HEK293 (cell line): ENCODE data around the gene CEP76.

Source experiments
- IKZF3 ChIP-seq: fragments of 450-650 bp; IDR thresholded peaks from 2 replicates; pipeline ENCODE4 v1.5.0; 2018; ENCODE audit warnings: missing biosample characterization, mild to moderate bottlenecking, missing genetic modification characterization, moderate library complexity
- SP7 ChIP-seq: fragments of 450-650 bp; formaldehyde crosslinking; IDR thresholded peaks from 2 replicates; pipeline ENCODE4 v1.5.1; 2016; ENCODE audit warnings: missing biosample characterization, missing genetic modification characterization
- ZBTB21 ChIP-seq: fragments of 450-650 bp; formaldehyde crosslinking; IDR thresholded peaks from 2 replicates; pipeline ENCODE4 v1.5.1; 2017; ENCODE audit warnings: missing biosample characterization, missing genetic modification characterization
- ZFP37 ChIP-seq: fragments of 450-650 bp; formaldehyde crosslinking; IDR thresholded peaks from 2 replicates; pipeline ENCODE4 v1.5.1; 2016; ENCODE audit warnings: missing biosample characterization, missing genetic modification characterization
- ZFP69B ChIP-seq: fragments of 450-650 bp; formaldehyde crosslinking; IDR thresholded peaks from 2 replicates; pipeline ENCODE4 v1.5.1; 2016; ENCODE audit warnings: missing biosample characterization, missing genetic modification characterization
- ZNF121 ChIP-seq: fragments of 450-650 bp; formaldehyde crosslinking; IDR thresholded peaks from 2 replicates; pipeline ENCODE4 v1.5.1; 2016; ENCODE audit warnings: missing biosample characterization, missing genetic modification characterization
- ZNF169 ChIP-seq: fragments of 450-650 bp; formaldehyde crosslinking; IDR thresholded peaks from 2 replicates; pipeline ENCODE4 v1.5.1; 2016; ENCODE audit warnings: missing biosample characterization, missing genetic modification characterization
- ZNF274 ChIP-seq, 2 experiments: fragments of 200-500 bp in 1 of 2; fragments of 450-650 bp in 1 of 2; sonication (Bioruptor generic) in 1 of 2; formaldehyde crosslinking in 1 of 2; IDR thresholded peaks; 2 replicates each; pipeline versions ENCODE4 v1.5.1 to v1.6.1; 2014 to 2016; ENCODE audit warnings: borderline replicate concordance in 1 of 2, inconsistent platforms in 1 of 2, low read length in 1 of 2, missing biosample characterization in 1 of 2, missing genetic modification characterization in 1 of 2
- ZNF433 ChIP-seq: fragments of 450-650 bp; formaldehyde crosslinking; IDR thresholded peaks from 2 replicates; pipeline ENCODE4 v1.5.1; 2016; ENCODE audit warnings: missing biosample characterization, missing genetic modification characterization, low read depth
- ZNF510 ChIP-seq: fragments of 450-650 bp; formaldehyde crosslinking; IDR thresholded peaks from 2 replicates; pipeline ENCODE4 v1.5.1; 2018; ENCODE audit warnings: mild to moderate bottlenecking, missing genetic modification characterization, missing biosample characterization; ENCODE audit not compliant: insufficient replicate concordance
- ZNF521 ChIP-seq: fragments of 450-650 bp; formaldehyde crosslinking; IDR thresholded peaks from 2 replicates; pipeline ENCODE4 v1.5.1; 2017; ENCODE audit warnings: missing biosample characterization, mild to moderate bottlenecking, missing genetic modification characterization
- ZNF610 ChIP-seq: fragments of 450-650 bp; formaldehyde crosslinking; IDR thresholded peaks from 2 replicates; pipeline ENCODE4 v1.5.1; 2016; ENCODE audit warnings: missing biosample characterization, missing genetic modification characterization, borderline replicate concordance
- ZNF621 ChIP-seq: fragments of 450-650 bp; formaldehyde crosslinking; IDR thresholded peaks from 2 replicates; pipeline ENCODE4 v1.5.1; 2017; ENCODE audit warnings: missing biosample characterization, missing genetic modification characterization
- ZNF639 ChIP-seq: fragments of 450-650 bp; formaldehyde crosslinking; IDR thresholded peaks from 2 replicates; pipeline ENCODE4 v1.5.1; 2016; ENCODE audit warnings: missing biosample characterization, missing genetic modification characterization
- ZNF660 ChIP-seq: fragments of 450-650 bp; IDR thresholded peaks from 2 replicates; pipeline ENCODE4 v1.5.1; 2018; ENCODE audit warnings: missing biosample characterization, mild to moderate bottlenecking, missing genetic modification characterization
- ZNF707 ChIP-seq: fragments of 450-650 bp; formaldehyde crosslinking; IDR thresholded peaks from 2 replicates; pipeline ENCODE4 v1.5.1; 2016; ENCODE audit warnings: missing biosample characterization, missing genetic modification characterization
- ZNF768 ChIP-seq: fragments of 450-650 bp; formaldehyde crosslinking; IDR thresholded peaks from 2 replicates; pipeline ENCODE4 v1.5.1; 2018; ENCODE audit warnings: missing biosample characterization, mild to moderate bottlenecking, missing genetic modification characterization
- ZNF785 ChIP-seq: fragments of 450-650 bp; formaldehyde crosslinking; IDR thresholded peaks from 2 replicates; pipeline ENCODE4 v1.5.1; 2016; ENCODE audit warnings: missing biosample characterization, missing genetic modification characterization
- TF ChIP-seq, protein P1 (sequence below): fragments of 450-650 bp; formaldehyde crosslinking; IDR thresholded peaks from 2 replicates; pipeline ENCODE4 v1.5.1; 2016; ENCODE audit warnings: missing biosample characterization, missing genetic modification characterization
- TF ChIP-seq, protein P2 (sequence below): fragments of 450-650 bp; IDR thresholded peaks from 2 replicates; pipeline ENCODE4 v1.5.1; 2018; ENCODE audit warnings: missing biosample characterization, mild to moderate bottlenecking, missing genetic modification characterization
- TF ChIP-seq, protein P3 (sequence below): fragments of 450-650 bp; formaldehyde crosslinking; IDR thresholded peaks from 2 replicates; pipeline ENCODE4 v1.5.1; 2016; ENCODE audit warnings: missing biosample characterization, missing genetic modification characterization
- TF ChIP-seq, protein P4 (sequence below): fragments of 450-650 bp; formaldehyde crosslinking; IDR thresholded peaks from 2 replicates; pipeline ENCODE4 v1.5.1; 2016; ENCODE audit warnings: missing biosample characterization, missing genetic modification characterization, low read depth
- TF ChIP-seq, protein P5 (sequence below): fragments of 450-650 bp; formaldehyde crosslinking; IDR thresholded peaks from 2 replicates; pipeline ENCODE4 v1.5.1; 2016; ENCODE audit warnings: missing biosample characterization, missing genetic modification characterization
- TF ChIP-seq, protein P6 (sequence below): fragments of 450-650 bp; formaldehyde crosslinking; IDR thresholded peaks from 2 replicates; pipeline ENCODE4 v1.5.1; 2016; ENCODE audit warnings: missing biosample characterization, missing genetic modification characterization, borderline replicate concordance

The CEP76 gene

DNA sequence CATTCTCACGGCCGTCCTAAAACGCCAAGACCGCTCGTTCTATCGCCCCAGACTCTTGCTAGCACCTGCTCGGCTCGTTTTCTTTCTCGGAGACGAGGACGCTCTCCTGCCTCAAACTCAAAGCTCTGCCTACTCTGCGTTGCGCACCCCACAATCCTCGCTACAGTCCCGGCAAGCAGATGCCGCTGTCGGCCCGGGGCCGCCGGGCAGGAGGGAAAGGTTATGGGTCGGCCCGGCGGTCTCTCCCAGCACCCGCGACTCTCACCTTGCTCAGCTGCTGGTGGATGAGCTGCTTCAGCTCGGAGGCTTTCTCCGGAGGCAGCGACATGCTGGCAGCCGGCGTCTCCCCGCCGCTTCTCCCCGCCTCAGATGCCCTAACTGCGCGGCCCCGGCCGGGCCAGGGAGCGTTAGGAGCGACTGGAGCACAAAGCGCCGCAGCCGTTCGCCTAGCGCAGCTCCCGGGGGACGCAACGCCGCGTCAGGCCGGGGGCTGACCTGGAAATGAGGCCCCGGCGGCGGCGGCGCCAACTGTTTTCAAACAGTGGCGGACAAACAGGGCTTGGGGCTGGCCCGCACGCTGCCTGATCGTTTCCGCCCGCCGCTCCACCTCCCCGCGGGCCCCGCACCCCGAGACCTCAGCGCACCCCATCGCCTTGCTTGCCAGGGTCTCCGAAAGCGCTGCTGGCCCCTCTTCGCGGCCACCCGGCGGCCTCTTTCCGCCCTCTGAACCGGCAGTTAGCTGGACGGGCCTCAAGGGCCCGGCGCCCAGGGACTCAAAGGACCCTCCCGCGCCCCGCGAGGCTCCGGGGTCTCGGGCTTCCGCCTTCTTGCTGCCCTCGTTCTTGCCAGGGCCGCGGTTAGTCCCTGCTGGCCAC, at the start of gene CEP76, which contains the start of gene PSMG2 (continued):
- TF ChIP-seq, protein P1, sequence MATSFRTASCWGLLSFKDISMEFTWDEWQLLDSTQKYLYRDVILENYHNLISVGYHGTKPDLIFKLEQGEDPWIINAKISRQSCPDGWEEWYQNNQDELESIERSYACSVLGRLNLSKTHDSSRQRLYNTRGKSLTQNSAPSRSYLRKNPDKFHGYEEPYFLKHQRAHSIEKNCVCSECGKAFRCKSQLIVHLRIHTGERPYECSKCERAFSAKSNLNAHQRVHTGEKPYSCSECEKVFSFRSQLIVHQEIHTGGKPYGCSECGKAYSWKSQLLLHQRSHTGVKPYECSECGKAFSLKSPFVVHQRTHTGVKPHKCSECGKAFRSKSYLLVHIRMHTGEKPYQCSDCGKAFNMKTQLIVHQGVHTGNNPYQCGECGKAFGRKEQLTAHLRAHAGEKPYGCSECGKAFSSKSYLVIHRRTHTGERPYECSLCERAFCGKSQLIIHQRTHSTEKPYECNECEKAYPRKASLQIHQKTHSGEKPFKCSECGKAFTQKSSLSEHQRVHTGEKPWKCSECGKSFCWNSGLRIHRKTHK (tag by site-specific recombination), result no peak
- TF ChIP-seq ZNF169 (tag by site-specific recombination) (no peak), ZNF274 (IDR thresholded peaks at IDR 0.05; ENCODE audit: low read length) (no peak), ZNF274 (tag by site-specific recombination; IDR thresholded peaks at IDR 0.05; ENCODE audit: borderline replicate concordance) (no peak), ZNF610 (tag by site-specific recombination) (peak; percentile 78), ZNF621 (no peak), ZBTB21 (tag by site-specific recombination) (no peak; the same call in 1 of the 2 replicates), ZFP37 (tag by site-specific recombination) (peak; percentile 94), ZNF510 (tag by site-specific recombination) (no peak), ZNF433 (tag by site-specific recombination) (no peak), ZNF639 (tag by site-specific recombination) (peak; percentile 62; the same call in 1 of the 2 replicates), SP7 (peak; percentile 83), ZNF521 (no peak), ZNF121 (tag by site-specific recombination) (peak; percentile 46; the same call in 1 of the 2 replicates), IKZF3 (tag by site-specific recombination) (no peak), ZNF768 (tag by site-specific recombination) (no peak), ZNF660 (peak; percentile 55; the same call in 1 of the 2 replicates), ZNF785 (tag by site-specific recombination) (no peak), ZNF707 (tag by site-specific recombination) (no peak), ZFP69B (tag by site-specific recombination) (peak; percentile 29; the same call in 1 of the 2 replicates)
- TF ChIP-seq, protein P2, sequence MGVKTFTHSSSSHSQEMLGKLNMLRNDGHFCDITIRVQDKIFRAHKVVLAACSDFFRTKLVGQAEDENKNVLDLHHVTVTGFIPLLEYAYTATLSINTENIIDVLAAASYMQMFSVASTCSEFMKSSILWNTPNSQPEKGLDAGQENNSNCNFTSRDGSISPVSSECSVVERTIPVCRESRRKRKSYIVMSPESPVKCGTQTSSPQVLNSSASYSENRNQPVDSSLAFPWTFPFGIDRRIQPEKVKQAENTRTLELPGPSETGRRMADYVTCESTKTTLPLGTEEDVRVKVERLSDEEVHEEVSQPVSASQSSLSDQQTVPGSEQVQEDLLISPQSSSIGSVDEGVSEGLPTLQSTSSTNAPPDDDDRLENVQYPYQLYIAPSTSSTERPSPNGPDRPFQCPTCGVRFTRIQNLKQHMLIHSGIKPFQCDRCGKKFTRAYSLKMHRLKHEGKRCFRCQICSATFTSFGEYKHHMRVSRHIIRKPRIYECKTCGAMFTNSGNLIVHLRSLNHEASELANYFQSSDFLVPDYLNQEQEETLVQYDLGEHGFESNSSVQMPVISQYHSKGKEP (tag by site-specific recombination), result no peak
- TF ChIP-seq, protein P3, sequence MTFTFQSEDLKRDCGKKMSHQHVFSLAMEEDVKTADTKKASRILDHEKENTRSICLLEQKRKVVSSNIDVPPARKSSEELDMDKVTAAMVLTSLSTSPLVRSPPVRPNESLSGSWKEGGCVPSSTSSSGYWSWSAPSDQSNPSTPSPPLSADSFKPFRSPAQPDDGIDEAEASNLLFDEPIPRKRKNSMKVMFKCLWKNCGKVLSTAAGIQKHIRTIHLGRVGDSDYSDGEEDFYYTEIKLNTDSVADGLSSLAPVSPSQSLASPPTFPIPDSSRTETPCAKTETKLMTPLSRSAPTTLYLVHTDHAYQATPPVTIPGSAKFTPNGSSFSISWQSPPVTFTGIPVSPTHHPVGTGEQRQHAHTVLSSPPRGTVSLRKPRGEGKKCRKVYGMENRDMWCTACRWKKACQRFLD, result no peak
- TF ChIP-seq, protein P4, sequence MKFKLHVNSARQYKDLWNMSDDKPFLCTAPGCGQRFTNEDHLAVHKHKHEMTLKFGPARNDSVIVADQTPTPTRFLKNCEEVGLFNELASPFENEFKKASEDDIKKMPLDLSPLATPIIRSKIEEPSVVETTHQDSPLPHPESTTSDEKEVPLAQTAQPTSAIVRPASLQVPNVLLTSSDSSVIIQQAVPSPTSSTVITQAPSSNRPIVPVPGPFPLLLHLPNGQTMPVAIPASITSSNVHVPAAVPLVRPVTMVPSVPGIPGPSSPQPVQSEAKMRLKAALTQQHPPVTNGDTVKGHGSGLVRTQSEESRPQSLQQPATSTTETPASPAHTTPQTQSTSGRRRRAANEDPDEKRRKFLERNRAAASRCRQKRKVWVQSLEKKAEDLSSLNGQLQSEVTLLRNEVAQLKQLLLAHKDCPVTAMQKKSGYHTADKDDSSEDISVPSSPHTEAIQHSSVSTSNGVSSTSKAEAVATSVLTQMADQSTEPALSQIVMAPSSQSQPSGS (tag by site-specific recombination), result no peak
- TF ChIP-seq, protein P5, sequence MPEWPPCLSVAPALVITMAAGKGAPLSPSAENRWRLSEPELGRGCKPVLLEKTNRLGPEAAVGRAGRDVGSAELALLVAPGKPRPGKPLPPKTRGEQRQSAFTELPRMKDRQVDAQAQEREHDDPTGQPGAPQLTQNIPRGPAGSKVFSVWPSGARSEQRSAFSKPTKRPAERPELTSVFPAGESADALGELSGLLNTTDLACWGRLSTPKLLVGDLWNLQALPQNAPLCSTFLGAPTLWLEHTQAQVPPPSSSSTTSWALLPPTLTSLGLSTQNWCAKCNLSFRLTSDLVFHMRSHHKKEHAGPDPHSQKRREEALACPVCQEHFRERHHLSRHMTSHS (tag by site-specific recombination), result no peak
- TF ChIP-seq, protein P6, sequence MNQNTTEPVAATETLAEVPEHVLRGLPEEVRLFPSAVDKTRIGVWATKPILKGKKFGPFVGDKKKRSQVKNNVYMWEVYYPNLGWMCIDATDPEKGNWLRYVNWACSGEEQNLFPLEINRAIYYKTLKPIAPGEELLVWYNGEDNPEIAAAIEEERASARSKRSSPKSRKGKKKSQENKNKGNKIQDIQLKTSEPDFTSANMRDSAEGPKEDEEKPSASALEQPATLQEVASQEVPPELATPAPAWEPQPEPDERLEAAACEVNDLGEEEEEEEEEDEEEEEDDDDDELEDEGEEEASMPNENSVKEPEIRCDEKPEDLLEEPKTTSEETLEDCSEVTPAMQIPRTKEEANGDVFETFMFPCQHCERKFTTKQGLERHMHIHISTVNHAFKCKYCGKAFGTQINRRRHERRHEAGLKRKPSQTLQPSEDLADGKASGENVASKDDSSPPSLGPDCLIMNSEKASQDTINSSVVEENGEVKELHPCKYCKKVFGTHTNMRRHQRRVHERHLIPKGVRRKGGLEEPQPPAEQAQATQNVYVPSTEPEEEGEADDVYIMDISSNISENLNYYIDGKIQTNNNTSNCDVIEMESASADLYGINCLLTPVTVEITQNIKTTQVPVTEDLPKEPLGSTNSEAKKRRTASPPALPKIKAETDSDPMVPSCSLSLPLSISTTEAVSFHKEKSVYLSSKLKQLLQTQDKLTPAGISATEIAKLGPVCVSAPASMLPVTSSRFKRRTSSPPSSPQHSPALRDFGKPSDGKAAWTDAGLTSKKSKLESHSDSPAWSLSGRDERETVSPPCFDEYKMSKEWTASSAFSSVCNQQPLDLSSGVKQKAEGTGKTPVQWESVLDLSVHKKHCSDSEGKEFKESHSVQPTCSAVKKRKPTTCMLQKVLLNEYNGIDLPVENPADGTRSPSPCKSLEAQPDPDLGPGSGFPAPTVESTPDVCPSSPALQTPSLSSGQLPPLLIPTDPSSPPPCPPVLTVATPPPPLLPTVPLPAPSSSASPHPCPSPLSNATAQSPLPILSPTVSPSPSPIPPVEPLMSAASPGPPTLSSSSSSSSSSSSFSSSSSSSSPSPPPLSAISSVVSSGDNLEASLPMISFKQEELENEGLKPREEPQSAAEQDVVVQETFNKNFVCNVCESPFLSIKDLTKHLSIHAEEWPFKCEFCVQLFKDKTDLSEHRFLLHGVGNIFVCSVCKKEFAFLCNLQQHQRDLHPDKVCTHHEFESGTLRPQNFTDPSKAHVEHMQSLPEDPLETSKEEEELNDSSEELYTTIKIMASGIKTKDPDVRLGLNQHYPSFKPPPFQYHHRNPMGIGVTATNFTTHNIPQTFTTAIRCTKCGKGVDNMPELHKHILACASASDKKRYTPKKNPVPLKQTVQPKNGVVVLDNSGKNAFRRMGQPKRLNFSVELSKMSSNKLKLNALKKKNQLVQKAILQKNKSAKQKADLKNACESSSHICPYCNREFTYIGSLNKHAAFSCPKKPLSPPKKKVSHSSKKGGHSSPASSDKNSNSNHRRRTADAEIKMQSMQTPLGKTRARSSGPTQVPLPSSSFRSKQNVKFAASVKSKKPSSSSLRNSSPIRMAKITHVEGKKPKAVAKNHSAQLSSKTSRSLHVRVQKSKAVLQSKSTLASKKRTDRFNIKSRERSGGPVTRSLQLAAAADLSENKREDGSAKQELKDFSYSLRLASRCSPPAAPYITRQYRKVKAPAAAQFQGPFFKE (tag by site-specific recombination), result no peak
